Muscle layer of colon (tissue), 2 donors: ENCODE data around the gene ARL4C.

ENCODE experiments used
- H3K27ac ChIP-seq: one replicate; pipeline ENCODE4 v1.7.0; 2013; ENCODE audit warnings: low read depth, mild to moderate bottlenecking, low read length, moderate library complexity
- H3K27me3 ChIP-seq, 2 donors: one replicate each; pipeline ENCODE4 v1.7.0; 2013; ENCODE audit warnings: low read length in 2 of 2, mild to moderate bottlenecking in 2 of 2; ENCODE audit not compliant: insufficient read depth in 2 of 2, control insufficient read depth in 1 of 2
- H3K36me3 ChIP-seq: one replicate; pipeline ENCODE4 v1.7.0; 2013; ENCODE audit warnings: mild to moderate bottlenecking, low read length; ENCODE audit not compliant: insufficient read depth
- H3K4me1 ChIP-seq: one replicate; pipeline ENCODE4 v1.7.0; 2013; ENCODE audit warnings: mild to moderate bottlenecking, low read length; ENCODE audit not compliant: insufficient read depth
- H3K4me3 ChIP-seq, 2 donors: one replicate each; pipeline ENCODE4 v1.7.0; 2013; ENCODE audit warnings: low read length in 2 of 2, low read depth in 1 of 2, mild to moderate bottlenecking in 1 of 2, moderate library complexity in 1 of 2
- H3K9ac ChIP-seq: one replicate; pipeline ENCODE4 v1.7.0; 2013; ENCODE audit warnings: low read length
- H3K9me3 ChIP-seq: one replicate; pipeline ENCODE4 v1.7.0; 2013; ENCODE audit warnings: mild to moderate bottlenecking, low read length
- donor health status: abdominal sarcoma.
- donor health status: Adenocarcinoma of cecum.

Gene ARL4C

GRCh38 chr2:234496835-234497593 is at the start of gene ARL4C:
Gene ARL4C (minus strand): TSS chr2:234497081. CDS start chr2:234496586, 495 bp downstream.
- Histone ChIP-seq H3K4me1 (peaks cover 13% of the 10 kb centered on the region), H3K36me3 (no peaks in the 10 kb centered on the region), H3K9ac (peak within 1 kb of the TSS; percentile 36), H3K27me3 (peaks cover 0 to 10% of the 10 kb centered on the region in 2 donors), H3K4me3 (peak within 1 kb of the TSS; percentile 30 to 66), H3K9me3 (no peaks in the 10 kb centered on the region), H3K27ac (peak within 1 kb of the TSS; percentile 40)

GRCh38 chr2:234544659-234545611 is 48.1 kb upstream of the ARL4C start:
- Histone ChIP-seq H3K27ac (no peak overlapping the region), H3K4me3 (no peak overlapping the region), H3K4me1 (no peaks in the 10 kb centered on the region), H3K9me3 (no peaks in the 10 kb centered on the region), H3K27me3 (no peaks in the 10 kb centered on the region), H3K9ac (no peak overlapping the region), H3K36me3 (no peaks in the 10 kb centered on the region)

- Histone ChIP-seq H3K27ac (no peak overlapping the region), H3K27me3 (no peaks in the 10 kb centered on the region), H3K9ac (no peak overlapping the region), H3K36me3 (no peaks in the 10 kb centered on the region), H3K4me1 (no peaks in the 10 kb centered on the region), H3K4me3 (no peak overlapping the region), H3K9me3 (no peaks in the 10 kb centered on the region)
Measured at GRCh38 chr2:234542742-234543141, 45.9 kb upstream of the ARL4C start.

GRCh38 chr2:234537929-234538328 is 41.0 kb upstream of the ARL4C start:
- Histone ChIP-seq H3K27me3 (no peaks in the 10 kb centered on the region), H3K27ac (no peak overlapping the region)

GRCh38 chr2:234536178-234536965 is 39.5 kb upstream of the ARL4C start:
- no peak overlapping the region for H3K9ac ChIP-seq
- H3K27ac ChIP-seq, result no peak overlapping the region
- H3K4me3 ChIP-seq, result no peak overlapping the region
- no peaks in the 10 kb centered on the region for H3K27me3 ChIP-seq
- no peaks in the 10 kb centered on the region for H3K4me1 ChIP-seq
- H3K36me3 ChIP-seq, result no peaks in the 10 kb centered on the region
- no peaks in the 10 kb centered on the region for H3K9me3 ChIP-seq

More at GRCh38 chr2:234537929-234538328, 41.0 kb upstream of the ARL4C start:
- no peaks in the 10 kb centered on the region for H3K9me3 ChIP-seq
- no peak overlapping the region for H3K4me3 ChIP-seq
- no peaks in the 10 kb centered on the region for H3K36me3 ChIP-seq
- H3K9ac ChIP-seq, result no peak overlapping the region
- no peaks in the 10 kb centered on the region for H3K4me1 ChIP-seq

- Histone ChIP-seq H3K27ac (no peak overlapping the region), H3K36me3 (no peaks in the 10 kb centered on the region), H3K4me3 (no peak overlapping the region), H3K9me3 (no peaks in the 10 kb centered on the region), H3K4me1 (no peaks in the 10 kb centered on the region), H3K27me3 (no peaks in the 10 kb centered on the region), H3K9ac (no peak overlapping the region)
Measured at GRCh38 chr2:234535464-234535863, 38.6 kb upstream of the ARL4C start.

GRCh38 chr2:234534515-234534914 is 37.6 kb upstream of the ARL4C start:
- Histone ChIP-seq H3K27me3 (no peaks in the 10 kb centered on the region), H3K9ac (no peak overlapping the region), H3K9me3 (no peaks in the 10 kb centered on the region), H3K27ac (no peak overlapping the region), H3K4me3 (no peak overlapping the region), H3K4me1 (no peaks in the 10 kb centered on the region), H3K36me3 (no peaks in the 10 kb centered on the region)

- no peaks in the 10 kb centered on the region for H3K36me3 ChIP-seq
- no peak overlapping the region for H3K9ac ChIP-seq
- no peak overlapping the region for H3K4me3 ChIP-seq
- no peak overlapping the region for H3K27ac ChIP-seq
- H3K9me3 ChIP-seq, result no peaks in the 10 kb centered on the region
- no peaks in the 10 kb centered on the region for H3K4me1 ChIP-seq
- H3K27me3 ChIP-seq, result no peaks in the 10 kb centered on the region
Measured at GRCh38 chr2:234533626-234534025, 36.7 kb upstream of the ARL4C start.

- Histone ChIP-seq H3K36me3 (no peaks in the 10 kb centered on the region), H3K4me1 (no peaks in the 10 kb centered on the region), H3K9me3 (peaks cover 8% of the 10 kb centered on the region), H3K9ac (no peak overlapping the region), H3K27ac (no peak overlapping the region), H3K4me3 (no peak overlapping the region), H3K27me3 (no peaks in the 10 kb centered on the region)
Measured at GRCh38 chr2:234528410-234529148, 31.7 kb upstream of the ARL4C start.

- Histone ChIP-seq H3K36me3 (no peaks in the 10 kb centered on the region), H3K4me1 (no peaks in the 10 kb centered on the region), H3K9ac (no peak overlapping the region), H3K27me3 (no peaks in the 10 kb centered on the region), H3K9me3 (peaks cover 8% of the 10 kb centered on the region), H3K27ac (no peak overlapping the region), H3K4me3 (no peak overlapping the region)
Measured at GRCh38 chr2:234526711-234527110, 29.8 kb upstream of the ARL4C start.
